Measurements from ENCODE around the gene CDCA8. TPM values are rescaled to one million over a fixed set of nuclear protein-coding genes. Genes with fewer than 3 reads are reported as not detected.

The CDCA8 gene
- 1 to 10 TPM; 3.1 to 7.4 (median 4.0) TPM for total RNA-seq

GRCh38 chr1:37692078-37692833, at the start of gene CDCA8:
CDCA8 (plus strand) TSS chr1:37692516; CDS start chr1:37692691, 175 bp downstream.
- H3K9me3 ChIP-seq = no peaks in the 10 kb centered on the region
- peak within 1 kb of the TSS; percentile 76 to 85 (median 82) for H3K4me3 ChIP-seq
- peak; percentile 15 to 40 for TF ChIP-seq POLR2A (IDR thresholded peaks at IDR 0.05)
- TF ChIP-seq CTCF (IDR thresholded peaks at IDR 0.05) = peak; percentile 43 to 70 (median 57)
- peak; percentile 97 to 99 (median 99) for DNase-seq
- H3K27me3 ChIP-seq = no peaks in the 10 kb centered on the region
- H3K4me1 ChIP-seq = peaks cover 7 to 30% (median 19%) of the 10 kb centered on the region in 4 donors
- H3K27ac ChIP-seq = peak within 1 kb of the TSS; percentile 78 to 87 (median 86)
- H3K36me3 ChIP-seq = peaks cover 0 to 8% (median 0%) of the 10 kb centered on the region in 3 donors

DNA sequence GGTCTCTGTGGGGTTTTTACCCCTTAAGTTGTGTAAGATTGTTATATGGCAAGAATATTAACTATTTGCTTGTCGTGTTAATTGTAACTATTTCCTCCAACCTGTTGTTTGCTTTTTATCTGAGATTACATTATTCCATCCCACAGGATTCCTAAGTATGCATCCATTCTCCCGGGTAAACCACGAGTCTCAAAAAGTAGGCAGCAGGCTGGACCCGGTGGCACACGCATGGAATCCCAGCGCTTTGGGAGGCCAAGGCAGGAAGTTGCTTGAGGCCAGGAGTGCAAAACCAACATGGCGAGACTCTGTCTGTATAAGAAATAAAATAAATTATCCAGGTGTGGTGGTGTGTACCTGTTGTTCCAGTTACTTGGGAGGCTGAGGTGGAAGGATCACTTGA, 45.0 kb upstream of the CDCA8 start:
- TF ChIP-seq POLR2A (IDR thresholded peaks at IDR 0.05) (no peak), CTCF (IDR thresholded peaks at IDR 0.05) (no peak)
- H3K9me3 ChIP-seq = no peaks in the 10 kb centered on the region
- H3K4me1 ChIP-seq = no peaks in the 10 kb centered on the region
- H3K36me3 ChIP-seq = no peaks in the 10 kb centered on the region
- H3K27ac ChIP-seq = no peak overlapping the region
- H3K27me3 ChIP-seq = no peaks in the 10 kb centered on the region
- DNase-seq = no peak
- no peak overlapping the region for H3K4me3 ChIP-seq

- Histone ChIP-seq H3K27me3 (no peaks in the 10 kb centered on the region), H3K4me3 (no peak overlapping the region), H3K4me1 (no peaks in the 10 kb centered on the region), H3K36me3 (no peaks in the 10 kb centered on the region), H3K9me3 (no peaks in the 10 kb centered on the region), H3K27ac (no peak overlapping the region)
- TF ChIP-seq POLR2A (IDR thresholded peaks at IDR 0.05) (no peak), CTCF (IDR thresholded peaks at IDR 0.05) (no peak)
- no peak for DNase-seq
Measured at GRCh38 chr1:37650173-37650572, 42.1 kb upstream of the CDCA8 start.

GRCh38 chr1:37650721-37651120, 41.6 kb upstream of the CDCA8 start:
- Histone ChIP-seq H3K9me3 (no peaks in the 10 kb centered on the region), H3K27ac (no peak overlapping the region), H3K4me1 (no peaks in the 10 kb centered on the region), H3K27me3 (no peaks in the 10 kb centered on the region), H3K36me3 (no peaks in the 10 kb centered on the region), H3K4me3 (no peak overlapping the region)
- TF ChIP-seq CTCF (IDR thresholded peaks at IDR 0.05) (no peak), POLR2A (IDR thresholded peaks at IDR 0.05) (no peak)
- peak in 1 of 3 donors; percentile 12 for DNase-seq

- H3K4me3 ChIP-seq = no peak overlapping the region
- H3K27me3 ChIP-seq = no peaks in the 10 kb centered on the region
- H3K36me3 ChIP-seq = no peaks in the 10 kb centered on the region
- TF ChIP-seq CTCF (IDR thresholded peaks at IDR 0.05) (no peak), POLR2A (IDR thresholded peaks at IDR 0.05) (no peak)
- no peaks in the 10 kb centered on the region for H3K9me3 ChIP-seq
- H3K27ac ChIP-seq = no peak overlapping the region
- H3K4me1 ChIP-seq = no peaks in the 10 kb centered on the region
- peak in 1 of 3 donors; percentile 24 for DNase-seq
Measured at GRCh38 chr1:37651803-37652202, 40.5 kb upstream of the CDCA8 start.

Data from Peyer's patch (tissue), 4 donors.